EL (cell line): ENCODE data around the gene ARHGEF4.

ENCODE experiments used
- DNase-seq: peaks from one replicate; pipeline ENCODE4 v3.0.0-alpha.2; 2016

Gene ARHGEF4

GRCh38 chr2:130820279-130820861, 16.3 kb upstream of the ARHGEF4 start:
- DNase-seq, result peak; percentile 48

- no peak for DNase-seq
These were observed 14.8 kb upstream of the ARHGEF4 start for GRCh38 chr2:130821867-130822266.

DNA sequence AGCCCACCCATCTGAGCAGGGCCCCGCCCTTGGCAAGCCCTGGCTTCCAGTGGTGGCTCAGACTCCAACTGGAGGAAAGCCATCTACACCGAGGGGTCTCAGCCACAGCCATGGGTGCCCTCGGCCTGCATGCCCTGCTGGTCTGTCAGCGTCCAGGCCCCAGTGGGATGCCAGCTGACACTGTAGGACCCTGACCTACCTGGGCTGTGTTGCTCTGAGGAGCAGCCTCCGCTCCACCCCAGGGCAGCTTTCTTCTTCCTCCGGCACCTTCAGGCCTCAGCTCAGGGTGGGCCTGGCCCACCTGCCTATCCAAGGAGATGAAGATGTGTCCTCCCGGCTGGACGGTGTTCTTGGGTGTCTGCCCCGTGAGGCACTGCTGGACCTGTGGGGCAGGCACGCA, 13.9 kb upstream of the ARHGEF4 start:
- DNase-seq, result no peak

DNA sequence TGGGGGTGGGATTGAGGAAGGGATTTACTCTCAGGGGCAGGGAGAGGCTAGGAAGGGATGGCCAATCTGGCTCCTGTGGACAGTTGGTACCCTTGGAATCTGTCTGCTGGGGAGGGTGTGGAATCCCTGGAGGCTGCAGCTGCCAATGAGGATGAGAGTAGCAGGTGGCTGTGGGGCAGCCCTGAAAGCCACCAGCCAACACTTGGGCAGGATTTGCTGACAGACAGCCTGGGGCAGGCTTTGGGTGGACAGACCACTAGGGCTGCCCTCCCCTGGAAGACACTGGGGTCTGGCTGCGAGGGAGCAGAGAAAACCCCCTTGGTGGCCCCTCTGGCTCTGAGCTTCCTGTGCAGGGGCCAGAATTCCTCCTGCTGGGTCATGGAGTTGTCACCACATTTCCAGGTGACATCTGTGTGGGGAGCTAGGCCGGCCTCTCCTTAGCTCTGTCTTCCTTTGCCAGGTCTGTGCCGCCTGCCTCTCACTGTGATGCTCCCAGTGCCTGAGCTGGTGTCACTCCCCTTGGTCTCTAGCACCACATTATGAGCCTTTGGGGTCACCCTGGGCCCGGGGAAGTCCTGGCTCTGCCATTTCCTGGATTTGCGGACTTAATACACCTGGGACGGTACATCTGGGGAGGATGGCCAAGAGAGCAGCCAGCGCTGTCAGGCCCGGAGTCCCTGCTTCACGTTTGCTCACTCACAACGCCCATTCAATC, 13.4 kb upstream of the ARHGEF4 start:
- no peak for DNase-seq

DNA sequence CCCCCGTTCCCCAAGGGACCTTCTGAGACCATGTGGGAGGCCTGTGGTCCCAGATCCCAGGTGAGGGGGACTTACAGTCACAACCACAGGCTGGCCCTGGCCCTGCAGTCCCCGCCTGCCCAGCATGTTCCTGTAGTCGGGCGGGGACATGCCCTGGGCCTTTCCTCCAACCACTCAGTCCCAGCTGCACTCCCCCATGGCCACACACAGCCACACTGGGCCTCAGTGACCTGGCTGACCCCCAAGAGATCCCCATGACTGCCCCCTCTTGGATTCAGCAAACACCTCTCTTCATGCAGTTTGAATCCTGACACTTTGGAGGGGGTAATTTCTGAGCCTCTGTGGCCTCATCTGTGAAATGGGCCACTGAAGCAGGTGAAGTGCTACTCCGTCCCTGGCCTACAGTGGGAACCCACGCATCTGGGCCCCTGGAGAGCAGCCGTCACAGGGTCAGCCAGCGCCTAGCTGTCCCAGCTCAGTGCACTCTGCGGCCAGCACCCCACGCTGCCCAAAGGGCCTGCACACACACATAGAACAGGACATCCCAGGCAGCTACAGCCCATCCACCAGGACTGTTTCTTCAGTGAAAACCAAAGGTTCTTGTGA, 12.7 kb upstream of the ARHGEF4 start:
- no peak for DNase-seq

DNA sequence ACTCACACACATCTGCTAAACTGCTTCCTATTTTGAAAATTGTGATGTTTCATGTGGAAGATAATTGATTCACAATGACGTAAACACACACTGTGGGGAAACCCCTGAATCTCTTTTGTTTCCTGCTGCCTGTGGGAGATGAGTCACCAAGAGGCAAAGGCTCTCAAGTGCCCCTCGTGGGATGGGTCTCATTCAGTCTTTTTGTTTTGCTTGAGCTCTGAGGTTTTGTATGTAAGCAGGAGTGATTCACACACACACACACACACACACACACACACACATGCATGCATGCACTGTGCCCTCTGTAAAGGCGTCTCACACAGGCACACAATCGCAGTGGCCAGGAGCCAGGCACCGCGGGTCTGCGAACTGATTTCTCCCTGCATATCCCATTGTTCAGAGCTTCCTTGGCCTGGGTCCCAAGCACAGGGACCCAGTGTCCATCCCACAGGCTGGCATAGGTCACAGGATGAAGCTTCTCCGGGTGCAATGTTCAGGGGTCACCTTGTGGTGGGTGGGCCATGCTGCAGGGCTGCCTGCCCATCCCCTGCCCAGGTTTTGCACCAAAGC, 12.1 kb upstream of the ARHGEF4 start:
- peak; percentile 95 for DNase-seq

DNA sequence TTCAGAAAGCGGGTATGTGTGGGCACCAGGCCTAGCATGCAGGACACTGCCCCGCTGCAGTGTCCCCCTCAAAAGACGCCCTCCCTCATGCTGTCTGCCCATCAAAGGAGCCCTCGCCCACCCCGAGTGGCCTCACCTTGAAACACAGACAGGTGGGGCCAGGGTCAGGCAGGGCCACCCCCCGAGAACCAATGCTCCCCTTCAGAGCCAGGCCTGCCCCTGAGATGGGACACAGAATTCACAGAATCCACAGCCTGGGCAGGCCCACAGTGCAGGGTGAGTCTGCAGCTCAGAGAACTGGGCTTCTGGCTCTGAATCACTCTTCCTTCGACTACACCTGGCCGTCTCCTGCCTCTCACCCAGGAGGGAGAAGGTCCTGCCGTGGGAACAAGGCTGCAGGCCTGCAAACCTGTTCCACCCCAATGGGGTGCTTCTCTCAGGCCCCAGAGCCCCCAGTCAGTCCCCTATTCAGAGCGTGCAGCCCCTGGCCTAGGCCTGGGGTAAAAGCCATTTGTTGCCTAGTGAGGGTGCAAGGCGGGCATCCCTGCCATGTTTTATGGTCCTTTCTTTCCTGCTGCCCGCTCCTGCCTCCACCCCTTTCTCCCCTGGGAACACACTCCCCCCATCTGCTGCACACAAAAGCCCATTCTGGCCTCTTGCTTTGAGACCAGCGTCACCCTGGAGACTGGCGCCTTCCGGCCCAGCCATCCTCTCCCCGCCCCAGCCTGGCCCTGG, 11.3 kb upstream of the ARHGEF4 start:
- DNase-seq, result no peak

- no peak for DNase-seq
These were observed 10.8 kb upstream of the ARHGEF4 start for GRCh38 chr2:130825966-130826253.

- no peak for DNase-seq
These were observed 10.3 kb upstream of the ARHGEF4 start for GRCh38 chr2:130826419-130826818.

DNA sequence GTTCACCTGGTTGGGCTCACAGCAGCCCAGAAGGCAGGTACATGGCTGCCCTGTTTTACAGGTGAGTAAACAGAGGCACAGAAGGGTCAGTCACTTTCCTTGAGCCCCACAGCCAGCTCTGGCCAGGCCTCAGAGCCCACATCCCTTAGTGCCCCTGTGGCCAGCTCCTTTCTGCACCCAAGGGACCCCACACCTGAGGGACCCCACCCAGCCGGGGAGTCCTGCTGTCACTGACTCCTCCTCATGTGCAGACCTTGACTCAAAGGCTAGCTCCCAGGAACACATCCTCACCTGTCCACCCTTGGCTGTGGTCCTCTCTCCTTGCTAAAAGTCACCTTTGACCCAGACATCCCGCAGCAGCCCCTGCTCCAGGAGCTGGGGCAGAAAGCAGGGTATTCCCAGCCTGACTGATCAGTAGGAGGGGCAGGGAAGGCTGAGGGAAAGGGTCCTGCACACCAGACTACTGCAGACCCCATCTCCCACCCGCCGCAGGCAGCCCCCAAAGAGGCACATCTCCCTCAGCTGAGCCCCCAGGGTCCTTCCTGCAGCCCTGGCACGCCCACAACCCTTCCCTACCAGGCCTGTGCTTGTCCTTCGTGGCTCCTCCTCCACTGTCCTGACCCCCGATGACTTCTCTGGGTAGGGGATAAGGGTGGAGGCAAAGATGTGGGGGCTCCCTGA, 9.8 kb upstream of the ARHGEF4 start:
- DNase-seq, result no peak

DNA sequence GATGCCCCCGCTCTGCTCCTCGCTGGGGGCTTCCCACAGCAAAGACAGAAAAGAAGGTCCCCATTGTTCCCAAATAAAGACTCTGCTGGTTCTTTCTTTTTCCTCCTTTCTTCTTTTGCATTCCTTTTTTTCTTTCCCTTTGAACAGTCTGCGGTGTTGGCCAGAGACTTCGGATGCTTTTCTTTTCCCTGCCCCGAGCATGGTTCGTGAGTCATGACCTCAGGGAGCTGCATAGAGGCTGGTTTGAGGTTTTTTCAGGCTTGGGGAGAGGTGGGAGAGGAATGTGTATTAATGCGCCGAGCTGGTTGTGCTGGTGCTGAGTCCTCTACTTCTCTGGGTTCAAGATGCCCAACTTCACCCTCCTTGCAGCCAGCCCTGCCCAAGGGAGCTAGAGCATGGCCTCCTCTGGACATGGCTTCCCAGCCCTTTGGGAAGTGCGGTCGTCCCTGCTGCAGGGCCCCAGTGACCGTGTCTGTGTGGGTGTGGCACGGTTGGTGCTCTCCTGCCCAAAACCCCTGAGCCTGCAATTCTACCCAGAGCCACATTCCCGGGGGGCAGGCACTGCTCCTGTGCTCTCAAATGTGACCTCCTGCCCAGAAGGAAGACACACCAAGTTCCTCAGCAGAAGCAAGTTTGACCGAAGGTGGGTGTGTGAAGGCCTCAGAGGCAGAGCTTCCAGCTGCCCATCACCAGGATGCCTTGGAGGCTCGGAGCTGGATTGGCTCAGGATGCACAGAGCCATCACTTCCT, 9.0 kb upstream of the ARHGEF4 start:
- peak; percentile 88 for DNase-seq

DNA sequence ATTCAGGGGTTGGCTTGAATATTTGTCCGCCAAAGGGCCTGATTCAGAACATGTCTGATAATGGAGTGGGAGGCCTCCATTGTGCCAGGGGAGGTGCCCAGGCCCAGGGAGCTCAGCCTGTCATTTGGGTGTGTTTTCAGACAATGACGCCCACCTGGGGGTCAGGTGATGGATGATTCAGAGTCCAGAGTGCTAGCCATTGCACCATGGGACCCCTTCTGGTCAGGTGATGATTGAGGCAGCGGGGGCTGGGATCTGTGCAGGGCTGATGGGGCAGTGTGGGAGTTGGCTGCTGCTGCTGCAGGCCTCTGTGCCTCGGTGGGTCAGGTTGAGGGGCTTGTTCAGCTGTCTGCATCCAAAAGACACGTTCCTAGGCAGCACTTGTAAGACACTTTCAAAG, 8.3 kb upstream of the ARHGEF4 start:
- no peak for DNase-seq

GRCh38 chr2:130829015-130829414, 7.7 kb upstream of the ARHGEF4 start:
- DNase-seq, result peak; percentile 77

DNA sequence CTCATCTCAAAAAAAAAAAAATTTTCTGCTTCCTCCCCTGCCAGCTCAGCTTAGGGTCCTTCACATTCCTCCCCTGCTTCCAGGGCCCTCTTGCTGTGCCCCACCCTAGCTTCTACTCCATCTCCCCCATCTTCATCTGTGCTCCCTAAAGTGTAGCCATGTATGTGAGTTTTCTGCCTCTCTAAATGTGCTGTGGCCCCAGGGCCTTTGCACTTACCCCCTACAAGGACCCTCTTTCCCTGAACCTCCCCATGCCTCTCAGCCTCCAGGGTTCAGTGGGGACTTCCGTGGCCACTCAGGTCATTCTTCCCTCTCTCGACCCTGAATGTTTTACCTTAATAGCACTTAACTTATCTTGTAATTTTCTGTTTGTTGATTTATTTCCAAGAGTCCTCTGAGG, 6.2 kb upstream of the ARHGEF4 start:
- no peak for DNase-seq

DNA sequence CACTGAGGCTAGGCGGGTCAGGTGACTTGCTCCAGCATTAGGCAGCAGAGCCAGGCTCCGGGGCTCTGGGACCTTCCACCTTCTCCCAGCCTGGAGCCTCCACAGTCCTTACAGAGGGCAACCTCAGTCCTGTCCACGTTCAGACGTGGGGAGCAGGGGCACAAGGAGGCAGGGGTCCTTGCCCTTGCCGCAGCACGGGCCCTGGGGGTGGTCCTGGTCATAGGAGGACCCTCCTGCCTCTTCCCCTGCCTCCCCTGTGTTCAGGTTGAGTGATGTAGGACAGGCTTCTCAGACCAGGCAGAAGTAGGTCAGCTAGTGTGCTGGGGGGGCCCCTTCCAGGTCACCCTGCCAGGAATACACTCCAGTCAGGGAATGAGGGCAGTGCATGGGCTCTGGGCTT, 5.4 kb upstream of the ARHGEF4 start:
- no peak for DNase-seq

GRCh38 chr2:130832296-130832940, 4.3 kb upstream of the ARHGEF4 start:
- DNase-seq, result no peak

GRCh38 chr2:130834091-130834930, 2.4 kb upstream of the ARHGEF4 start:
- DNase-seq, result peak; percentile 32

DNA sequence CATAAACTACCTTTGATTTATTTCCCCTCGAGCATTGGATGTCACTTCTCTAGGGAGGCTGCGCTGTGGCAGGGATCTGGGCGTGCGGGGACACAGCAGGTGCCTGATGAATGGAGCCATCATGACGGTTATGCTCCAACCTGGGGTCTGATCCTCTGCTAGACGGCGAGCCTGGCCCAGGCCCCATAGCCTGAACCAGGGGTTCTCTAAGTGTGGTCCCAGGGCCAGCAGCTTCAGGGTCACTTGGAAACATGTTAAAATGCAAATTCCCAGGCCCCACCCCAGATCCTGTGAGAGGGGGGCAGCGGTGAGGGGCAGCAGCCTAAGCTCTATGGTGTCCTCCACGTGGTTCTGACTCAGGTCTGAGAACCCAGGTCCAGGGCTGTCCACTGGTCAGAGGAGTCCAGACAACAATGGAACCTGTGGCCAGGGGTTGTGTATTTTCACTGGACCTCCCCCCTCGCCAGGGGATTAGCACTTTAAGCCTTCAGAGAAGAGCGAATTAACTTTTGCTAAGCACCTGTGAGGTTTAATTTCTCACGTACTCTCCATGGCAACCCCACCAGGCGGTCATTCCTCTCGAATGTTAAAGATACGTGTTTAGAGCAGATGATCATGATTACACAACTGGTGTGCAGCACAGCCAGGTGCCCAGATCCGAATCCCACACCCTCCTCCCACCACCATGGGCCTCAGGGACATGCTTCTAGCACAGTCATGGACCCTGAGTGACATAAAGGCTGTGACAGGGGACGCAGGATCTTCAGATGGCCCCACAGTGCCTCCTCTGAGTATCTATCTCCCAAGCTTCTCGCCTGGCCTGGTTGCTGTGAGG, 1.6 kb upstream of the ARHGEF4 start:
- DNase-seq, result no peak

DNA sequence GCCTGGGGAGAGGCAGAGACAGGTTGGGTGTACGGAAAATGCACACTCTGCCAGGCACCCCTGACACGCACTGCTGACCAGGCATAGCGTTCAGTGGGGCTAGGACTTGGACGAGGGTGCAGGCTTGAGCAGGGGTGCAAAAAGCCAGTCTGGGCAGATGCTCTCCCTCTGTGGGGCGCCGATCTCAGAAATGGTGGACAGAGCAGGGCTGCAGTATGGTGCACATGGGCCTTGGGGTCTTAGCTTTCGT, 1.0 kb upstream of the ARHGEF4 start:
- no peak for DNase-seq

- DNase-seq, result no peak
These were observed 579 bp downstream of the ARHGEF4 start for GRCh38 chr2:130837175-130837810.
